Adrenal gland (tissue), 5 donors: Measurements from ENCODE around the gene PPM1E.

Experiments
- CTCF ChIP-seq, 6 experiments: fragments of 450-650 bp in 4 of 6; fragments of 200-600 bp in 2 of 6; sonication (generic) in 1 of 6; IDR thresholded peaks; 1 replicate in 5 of 6; 2 replicates in 1 of 6; pipeline versions ENCODE4 v1.5.1 to v1.8.0; 2016 to 2021; ENCODE audit warnings: antibody characterized with exemption in 6 of 6, mild to moderate bottlenecking in 2 of 6, moderate library complexity in 1 of 6
- POLR2A ChIP-seq, 2 donors: fragments of 450-650 bp; IDR thresholded peaks; one replicate each; pipeline ENCODE4 v1.6.1; 2017; ENCODE audit warnings: antibody characterized with exemption in 2 of 2, mild to moderate bottlenecking in 2 of 2, moderate library complexity in 1 of 2
- donor health status: DM: no; HTN: no; CAD: no.

GRCh38 chr17:58822148-58823050, 66.7 kb downstream of the PPM1E start:
- TF ChIP-seq CTCF (IDR thresholded peaks at IDR 0.05) = no peak
- no peak for TF ChIP-seq POLR2A (IDR thresholded peaks at IDR 0.05)
